NCI-H1930 (cell line): ENCODE results near the gene CD40.
"Not testable (repeated sequence)": the region's sequence is repeated elsewhere in the genome, so short reads cannot be mapped to it uniquely, and the experiment has no call there.

Experiments
- DNase-seq, 2 experiments: peaks; one replicate each; lab custom pipeline; 2025; lab: John Stamatoyannopoulos, UW

Gene CD40

DNA sequence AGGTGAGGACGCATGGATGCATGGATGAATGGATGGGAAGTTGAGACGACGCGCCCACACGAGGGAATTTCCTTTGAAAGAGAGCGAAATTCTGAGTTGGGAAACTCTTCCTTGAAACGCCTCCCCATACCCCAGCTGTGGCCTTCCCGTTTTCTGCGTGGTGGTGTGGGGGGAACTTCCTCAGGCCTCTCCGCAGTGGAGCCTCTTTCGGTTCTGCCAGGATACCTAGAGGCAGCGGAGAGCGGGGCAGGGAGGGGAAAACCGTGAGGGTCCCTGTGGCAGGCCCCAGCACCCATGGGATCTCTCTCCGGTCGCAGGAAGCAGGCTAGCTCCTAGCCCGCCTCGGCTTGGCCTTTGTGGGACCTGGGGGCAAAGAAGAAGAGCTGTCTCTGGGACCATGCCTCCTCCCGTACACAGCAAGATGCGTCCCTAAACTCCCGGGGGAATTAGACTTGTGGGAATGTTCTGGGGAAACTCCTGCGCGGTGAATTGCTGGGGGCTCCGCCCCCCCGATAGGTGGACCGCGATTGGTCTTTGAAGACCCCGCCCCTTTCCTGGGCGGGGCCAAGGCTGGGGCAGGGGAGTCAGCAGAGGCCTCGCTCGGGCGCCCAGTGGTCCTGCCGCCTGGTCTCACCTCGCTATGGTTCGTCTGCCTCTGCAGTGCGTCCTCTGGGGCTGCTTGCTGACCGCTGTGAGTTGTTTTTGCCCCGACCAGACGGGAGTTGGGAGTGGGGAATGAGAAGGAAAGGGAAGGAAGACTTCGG is at the start of gene CD40:
Gene CD40, plus strand, starts transcription at position 611 of the 764 bp plus-strand sequence. Its CDS starts 30 bp downstream, at position 641.
- DNase-seq = no peak

DNA sequence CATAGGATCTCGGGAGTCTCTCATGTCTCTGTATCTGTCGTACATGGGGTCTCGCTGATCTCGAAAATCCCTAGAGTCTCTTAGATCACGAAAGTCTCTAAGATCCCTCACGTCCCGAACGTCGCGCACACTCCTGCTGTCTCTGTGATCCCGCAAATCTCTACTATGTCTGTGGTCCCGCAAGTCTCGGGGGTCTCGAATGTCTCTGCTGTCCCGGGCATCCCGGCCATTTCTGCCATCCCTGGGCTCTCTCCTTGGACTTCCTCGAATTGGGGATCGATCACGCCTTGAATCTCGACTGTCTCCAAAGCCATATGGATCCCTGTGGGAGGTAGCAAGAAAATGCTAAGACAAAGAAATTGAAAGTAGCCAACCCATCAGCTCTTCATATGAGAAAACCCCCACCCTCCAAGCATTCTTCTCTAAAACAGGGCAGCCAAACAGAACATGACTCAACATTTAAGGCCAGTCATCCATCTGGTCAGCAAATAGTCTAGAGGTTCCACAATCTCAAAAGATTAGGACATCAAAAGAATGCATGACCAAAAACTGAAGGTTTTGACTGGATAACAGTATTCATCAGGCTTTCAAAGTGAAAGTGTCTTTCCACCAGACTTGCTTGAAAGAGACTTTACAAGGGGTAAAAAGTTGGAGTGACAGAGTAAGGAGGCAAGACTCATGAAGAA is 47.8 kb upstream of the CD40 start:
- no peak for DNase-seq

DNA sequence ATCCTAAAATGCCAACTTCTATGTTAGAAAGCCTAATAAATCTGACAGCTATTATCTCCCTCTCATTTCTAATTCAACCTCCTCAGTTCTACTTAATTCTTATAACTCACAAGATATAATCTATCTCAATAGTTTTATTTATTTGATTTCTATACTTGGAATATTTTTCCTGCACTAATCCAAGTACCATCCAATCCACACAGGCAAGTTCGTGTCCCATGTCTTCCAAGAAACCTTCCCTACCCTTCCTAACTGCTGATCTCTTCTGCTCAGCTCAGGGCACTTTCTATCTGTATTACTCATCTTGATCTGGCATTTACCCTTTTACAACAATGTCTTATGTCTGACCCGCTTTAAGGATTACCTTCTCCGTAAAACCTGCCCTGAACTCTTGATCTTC is 46.5 kb upstream of the CD40 start:
- no peak for DNase-seq

DNA sequence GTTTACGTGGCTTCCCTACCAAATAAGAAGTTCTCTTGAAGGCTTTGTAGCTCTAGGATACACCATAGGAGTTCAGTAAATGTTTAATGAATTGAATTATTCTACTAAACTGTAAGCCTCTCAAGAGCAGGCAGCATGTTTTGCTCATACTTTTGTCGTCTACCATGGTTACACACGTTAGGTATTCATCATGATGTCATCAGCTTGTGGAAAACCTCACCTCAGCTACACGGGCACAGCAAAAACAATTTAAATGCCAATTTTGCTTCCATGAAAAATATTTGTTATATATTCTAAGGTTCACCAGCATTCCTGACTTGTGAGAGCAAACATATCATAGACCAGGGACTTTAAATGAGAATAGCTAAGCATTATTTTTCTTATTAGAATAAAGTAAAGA is 45.1 kb upstream of the CD40 start:
- no peak for DNase-seq

DNA sequence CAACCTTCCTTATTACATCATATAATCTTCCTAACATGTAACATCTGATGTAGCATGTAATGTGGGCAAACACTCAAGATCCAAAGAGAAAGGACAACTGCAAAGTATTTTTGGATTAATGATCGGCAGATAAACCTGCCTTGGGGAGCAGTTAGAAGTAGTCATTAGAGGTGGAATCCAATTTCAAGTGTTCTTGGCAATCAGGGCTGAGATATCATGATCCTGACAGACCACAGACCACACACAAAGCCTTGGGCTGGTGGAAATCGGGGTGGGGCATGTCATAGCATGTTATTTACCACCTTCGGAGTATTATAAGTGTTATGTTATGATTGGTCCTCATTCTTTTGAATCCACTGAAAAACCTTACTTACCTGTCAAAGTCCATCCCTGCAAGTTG is 44.7 kb upstream of the CD40 start:
- no peak for DNase-seq

DNA sequence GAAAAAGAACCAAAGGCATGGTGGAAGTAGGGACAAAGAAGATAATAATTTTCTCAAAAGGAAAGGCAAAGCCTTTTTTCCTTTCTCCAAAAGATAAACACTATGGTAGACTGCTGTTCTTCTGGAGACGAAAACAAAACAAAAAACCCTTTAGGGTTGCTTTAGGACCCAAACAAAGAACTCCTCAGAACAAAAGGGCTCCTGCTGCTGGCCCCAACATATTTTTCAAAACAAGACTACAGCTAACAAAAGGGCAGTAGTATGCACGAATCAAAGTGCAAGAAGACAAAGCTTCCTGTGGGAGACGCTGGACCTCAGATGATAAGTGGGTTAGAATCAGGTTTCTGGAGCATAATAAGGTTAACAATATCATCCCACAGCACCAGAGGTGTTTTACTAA is 44.1 kb upstream of the CD40 start:
- peak in 1 of 2 experiments; percentile 74 for DNase-seq

DNA sequence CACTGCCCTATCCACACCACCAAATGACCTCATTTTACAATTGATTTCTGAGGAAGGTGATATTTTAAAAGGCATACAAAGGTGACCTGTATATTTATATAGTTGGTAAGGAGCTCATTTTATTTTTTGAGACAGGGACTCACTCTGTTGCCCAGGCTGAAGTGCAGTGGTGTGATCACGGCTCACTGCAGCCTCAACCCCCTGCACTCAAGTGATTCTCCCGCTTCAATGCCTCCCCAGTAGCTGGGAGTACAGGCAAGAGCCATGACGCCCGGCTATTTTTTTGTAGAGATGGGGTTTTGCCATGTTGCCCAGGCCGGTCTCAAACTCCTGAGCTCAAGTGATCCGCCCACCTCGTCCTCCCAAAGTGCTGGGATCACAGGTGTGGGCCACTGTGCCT is 41.3 kb upstream of the CD40 start:
- DNase-seq = no peak

DNA sequence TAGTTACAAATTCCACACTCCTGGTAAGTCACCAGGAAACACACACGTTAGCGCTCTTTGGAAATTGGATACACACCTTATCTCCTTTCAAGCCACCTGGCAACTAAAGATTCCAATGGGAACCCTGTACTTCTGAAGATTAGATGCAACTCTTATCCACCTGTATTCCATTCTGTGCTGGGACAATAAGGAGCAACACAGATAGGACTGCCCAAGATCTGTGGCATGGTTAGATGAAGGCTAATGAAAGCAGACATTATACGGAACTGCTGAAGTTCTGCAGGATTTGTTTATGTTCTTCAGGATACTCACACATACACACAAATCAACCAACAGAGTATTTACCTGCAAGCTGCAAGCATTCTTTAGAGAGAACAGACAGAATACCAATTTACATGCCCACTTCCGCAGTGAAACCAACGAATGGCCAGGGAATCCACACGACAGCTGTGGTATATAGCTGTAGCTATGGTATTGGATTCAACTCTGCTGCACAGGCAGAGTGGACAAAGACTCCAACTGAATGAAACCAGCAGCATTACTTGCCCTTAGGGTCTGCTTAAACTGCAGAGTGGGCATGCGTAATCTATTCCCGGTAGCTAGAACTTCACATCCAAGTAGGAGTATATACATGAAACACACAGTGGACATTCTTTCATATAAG is 40.3 kb upstream of the CD40 start:
- no peak for DNase-seq

DNA sequence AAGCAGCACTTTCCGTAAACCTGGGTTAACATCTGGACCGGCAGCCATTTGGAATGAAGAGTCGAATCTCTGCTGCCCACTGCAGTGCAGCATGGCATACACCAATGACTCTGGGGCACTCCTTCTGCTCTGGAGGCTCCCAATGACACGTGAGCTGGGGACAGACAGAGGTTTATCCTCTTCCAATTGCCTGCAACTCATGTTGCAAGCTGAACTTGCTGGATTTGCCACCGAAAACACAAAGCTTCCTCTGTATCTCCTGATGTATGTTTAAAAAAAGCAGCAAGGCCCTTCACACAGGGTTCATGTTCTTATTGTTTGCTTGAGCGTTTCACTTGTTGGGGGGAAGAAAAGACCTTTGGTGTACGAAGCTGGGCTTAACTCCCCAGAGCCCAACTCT is 39.2 kb upstream of the CD40 start:
- no peak for DNase-seq

DNA sequence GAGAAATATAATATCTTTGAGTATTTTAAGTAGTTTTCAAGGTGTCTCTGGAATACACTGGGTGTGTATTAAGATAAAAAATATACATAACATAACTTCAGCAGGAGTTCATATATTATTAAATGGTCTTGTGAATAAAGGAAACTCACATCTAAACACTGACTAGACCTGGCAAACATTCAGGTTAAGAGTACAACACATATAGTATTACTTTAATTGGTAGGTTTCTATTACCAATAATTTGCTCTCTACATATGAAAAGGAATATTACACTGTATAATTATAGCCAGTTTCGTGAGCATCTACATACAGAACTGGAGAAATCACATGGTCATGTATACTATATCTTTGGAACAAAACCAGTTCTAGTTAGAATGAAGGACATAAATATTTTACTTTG is 37.0 kb upstream of the CD40 start:
- no peak for DNase-seq

DNA sequence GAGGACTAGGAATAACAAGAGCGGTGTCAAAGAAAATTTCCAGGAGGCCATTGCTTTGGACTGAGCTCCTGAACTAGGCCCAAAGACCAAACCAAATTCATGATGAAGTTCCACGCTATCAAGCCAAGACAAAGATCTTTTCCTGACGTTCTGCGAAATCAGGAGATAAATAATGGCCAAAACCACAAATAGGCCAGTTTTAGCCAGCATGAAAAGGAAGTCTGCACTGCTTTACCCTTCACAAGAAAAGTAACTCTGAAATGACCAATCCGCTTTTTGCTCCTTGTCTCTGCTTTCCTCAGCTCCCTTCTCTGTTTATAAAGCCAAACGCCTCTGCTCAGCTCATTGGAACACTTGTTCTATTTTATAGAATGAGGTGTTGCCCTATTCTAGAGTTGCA is 35.0 kb upstream of the CD40 start:
- no peak for DNase-seq

DNA sequence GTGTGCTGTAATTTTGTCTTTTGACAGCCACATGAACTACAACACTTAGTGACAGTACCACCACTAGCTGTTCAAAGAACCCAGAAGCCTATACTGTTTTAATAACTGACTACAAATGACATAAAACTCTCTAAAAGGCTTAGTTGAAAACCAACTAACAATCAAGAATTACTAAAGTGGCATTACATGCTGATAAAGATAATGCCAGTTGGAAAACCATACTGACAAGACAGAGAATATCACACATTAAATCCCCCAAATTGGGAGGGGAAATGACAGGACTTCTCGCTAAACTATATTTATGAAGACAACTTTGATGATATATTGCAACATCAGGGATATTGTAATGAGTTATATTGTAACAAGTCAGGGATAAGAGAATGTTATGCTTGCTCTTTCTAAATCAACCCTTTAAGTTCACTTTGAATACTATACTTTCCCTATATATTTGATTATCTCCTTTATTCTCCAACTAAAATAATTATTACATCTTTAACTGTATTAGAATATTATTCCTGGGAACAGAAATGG is 34.5 kb upstream of the CD40 start:
- no peak for DNase-seq

DNA sequence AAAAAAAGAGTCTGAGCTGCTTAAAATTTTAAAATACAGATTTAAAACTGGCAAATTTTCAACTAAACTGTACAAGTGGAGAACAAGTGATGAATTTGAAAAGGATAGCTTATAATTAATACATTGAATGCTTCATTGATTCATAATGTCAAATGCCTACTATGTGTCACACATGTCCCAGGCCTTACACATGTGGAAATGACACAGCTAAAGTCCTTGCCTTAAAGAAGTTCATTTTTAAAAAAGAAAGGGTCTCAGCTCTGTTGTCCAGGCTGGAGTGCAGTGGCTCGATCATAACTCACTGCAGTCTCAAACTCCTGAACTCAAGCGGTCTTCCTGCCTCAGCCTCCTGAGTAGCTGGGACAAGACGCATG is 33.3 kb upstream of the CD40 start:
- DNase-seq = no peak

DNA sequence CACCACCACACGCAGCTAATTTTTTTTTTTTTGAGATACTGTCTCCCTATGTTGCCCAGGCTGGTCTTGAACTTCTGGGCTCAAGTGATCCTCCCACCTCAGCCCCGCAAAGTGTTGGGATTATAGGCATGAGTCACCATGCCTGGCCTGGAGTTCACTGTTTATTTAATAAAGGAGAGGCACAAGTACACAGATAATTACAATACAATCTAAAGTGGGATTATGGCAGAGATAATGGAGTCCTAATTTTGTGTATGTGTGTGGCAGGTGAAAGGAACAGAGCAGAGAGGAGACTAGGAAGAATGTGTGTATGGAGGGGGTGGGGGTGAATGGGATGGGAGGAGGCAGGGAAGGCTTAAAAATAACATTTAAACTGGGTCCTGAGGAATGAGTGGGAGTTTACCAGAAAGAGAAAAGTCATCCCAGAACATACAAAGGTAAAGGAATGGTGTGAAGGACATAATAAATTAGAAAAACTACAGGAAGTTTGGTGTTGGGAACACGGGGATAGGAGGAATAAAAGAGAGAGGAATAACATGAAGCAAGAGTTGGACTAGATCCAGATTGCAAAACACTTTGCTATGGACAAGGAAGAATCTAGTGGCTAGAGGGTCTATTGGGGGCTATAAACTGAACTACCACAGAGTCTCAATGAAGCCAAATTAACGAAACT is 32.8 kb upstream of the CD40 start:
- DNase-seq = peak; percentile 87 to 88

DNA sequence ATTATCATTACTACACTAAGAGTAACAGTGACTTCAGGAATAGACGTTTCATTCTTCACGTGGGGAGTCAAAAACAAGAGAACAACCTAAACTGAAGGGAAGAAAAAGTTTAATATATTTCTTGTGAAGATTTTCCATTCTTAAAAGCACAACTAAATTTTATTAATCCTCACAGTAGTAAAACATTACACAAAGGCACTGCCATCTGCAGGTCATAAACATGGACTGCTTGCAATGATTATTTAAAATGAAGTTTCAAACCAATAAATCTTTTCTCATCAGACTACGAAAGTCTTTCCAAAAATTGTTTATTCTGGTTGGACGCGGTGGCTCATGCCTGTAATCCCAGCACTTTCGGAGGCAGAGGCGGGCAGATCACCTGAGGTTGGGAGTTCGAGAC is 31.0 kb upstream of the CD40 start:
- peak in 1 of 2 experiments; percentile 24 for DNase-seq

DNA sequence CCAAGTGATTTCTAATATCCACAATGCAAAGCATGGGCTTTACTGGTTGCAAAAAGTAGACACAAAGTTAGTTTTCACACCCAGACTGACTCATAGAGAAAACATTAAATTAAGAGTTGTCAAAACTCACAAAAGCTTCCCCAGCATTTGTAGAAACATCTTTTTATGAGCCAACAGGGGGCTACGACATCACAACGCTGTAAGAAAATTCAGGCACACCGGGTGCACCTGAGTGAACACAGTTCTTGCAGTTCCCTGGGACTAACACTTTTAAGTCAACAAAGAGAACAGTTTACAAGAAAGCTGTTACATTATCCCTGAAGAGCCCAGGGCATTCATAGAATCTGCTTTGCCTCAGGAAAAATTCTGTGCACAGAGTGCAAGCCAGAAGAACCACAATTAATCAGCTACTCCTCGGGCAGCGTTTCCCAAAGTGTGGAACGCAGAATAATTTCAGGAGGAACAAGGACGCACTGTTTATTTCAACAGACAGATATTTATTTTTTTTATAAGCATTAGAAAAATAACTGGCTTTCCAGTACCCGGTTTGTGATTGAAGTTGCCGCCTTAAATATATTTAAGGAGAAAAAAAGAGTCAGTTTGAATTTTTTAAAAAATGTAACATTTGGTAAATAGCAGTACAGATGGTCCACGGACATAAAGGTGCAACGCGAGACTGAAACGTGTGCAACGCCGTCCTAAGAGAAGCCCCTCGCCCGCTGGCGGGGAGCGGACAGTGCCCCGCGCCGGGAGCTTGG is 29.5 kb upstream of the CD40 start:
- DNase-seq = no peak

DNA sequence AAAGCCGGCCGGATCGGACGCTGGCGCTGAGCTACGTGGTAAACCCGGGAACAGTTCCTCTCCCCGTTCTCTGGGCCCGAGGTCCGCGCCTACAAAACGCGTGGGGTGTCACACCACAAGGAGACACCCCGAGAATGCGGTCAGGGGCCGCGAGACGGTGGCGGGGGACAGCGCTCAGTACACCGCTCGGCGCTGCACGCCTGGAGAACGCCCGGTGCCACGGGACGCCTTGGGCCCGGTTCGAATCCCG is 29.0 kb upstream of the CD40 start:
- no peak for DNase-seq

DNA sequence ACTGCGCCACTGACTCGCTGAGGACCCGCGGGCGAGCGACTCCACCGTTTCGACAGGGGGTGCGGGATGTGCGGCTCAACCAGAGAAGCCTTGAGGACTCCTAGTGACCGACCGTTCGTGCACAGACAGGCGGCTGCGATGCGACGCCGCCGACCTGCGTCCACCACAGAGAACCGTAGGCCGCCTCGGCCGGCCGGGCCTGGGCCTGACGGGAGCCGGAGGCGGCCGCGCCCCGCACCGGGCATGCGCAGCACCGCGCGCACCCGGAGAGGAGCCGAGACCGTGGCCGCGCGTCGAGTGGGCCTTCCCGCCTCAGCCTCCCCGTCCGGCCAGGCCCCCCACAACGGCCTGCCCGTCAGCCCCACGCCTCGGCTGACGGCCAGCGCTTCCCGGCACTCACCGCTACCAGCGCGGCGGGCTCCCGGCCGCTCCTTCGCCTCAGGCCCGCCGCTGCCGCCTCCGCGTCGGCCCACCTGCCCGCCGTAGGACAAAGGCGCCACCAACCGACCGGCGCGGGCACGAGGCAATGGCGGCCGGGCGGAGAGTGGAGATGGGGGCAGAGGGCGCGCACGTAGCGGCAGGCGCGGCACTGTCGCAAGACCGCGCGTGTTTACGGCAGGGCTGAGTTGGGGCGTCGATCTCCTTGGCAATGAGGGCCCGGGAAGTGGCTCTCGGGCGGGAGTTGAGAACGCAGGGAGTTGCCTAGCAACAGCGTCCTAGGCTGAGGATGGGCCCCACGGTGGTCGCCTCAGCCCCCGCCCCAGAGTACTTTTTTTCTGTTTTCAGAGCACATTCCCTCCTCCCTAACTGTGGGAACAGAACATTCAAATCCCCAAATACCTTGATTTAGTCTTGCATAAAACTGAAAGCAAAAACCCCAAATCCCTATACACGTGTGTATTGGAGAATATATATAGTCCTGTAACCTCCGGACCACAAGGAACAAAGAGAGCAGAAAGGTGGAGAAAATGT is 28.4 kb upstream of the CD40 start, which contains the start of gene NCOA5:
Gene NCOA5, minus strand, starts transcription at position 546 of the 972 bp plus-strand sequence. CDS start 10,538 bp downstream, outside the sequence.
- DNase-seq = peak; percentile 95 to 99

DNA sequence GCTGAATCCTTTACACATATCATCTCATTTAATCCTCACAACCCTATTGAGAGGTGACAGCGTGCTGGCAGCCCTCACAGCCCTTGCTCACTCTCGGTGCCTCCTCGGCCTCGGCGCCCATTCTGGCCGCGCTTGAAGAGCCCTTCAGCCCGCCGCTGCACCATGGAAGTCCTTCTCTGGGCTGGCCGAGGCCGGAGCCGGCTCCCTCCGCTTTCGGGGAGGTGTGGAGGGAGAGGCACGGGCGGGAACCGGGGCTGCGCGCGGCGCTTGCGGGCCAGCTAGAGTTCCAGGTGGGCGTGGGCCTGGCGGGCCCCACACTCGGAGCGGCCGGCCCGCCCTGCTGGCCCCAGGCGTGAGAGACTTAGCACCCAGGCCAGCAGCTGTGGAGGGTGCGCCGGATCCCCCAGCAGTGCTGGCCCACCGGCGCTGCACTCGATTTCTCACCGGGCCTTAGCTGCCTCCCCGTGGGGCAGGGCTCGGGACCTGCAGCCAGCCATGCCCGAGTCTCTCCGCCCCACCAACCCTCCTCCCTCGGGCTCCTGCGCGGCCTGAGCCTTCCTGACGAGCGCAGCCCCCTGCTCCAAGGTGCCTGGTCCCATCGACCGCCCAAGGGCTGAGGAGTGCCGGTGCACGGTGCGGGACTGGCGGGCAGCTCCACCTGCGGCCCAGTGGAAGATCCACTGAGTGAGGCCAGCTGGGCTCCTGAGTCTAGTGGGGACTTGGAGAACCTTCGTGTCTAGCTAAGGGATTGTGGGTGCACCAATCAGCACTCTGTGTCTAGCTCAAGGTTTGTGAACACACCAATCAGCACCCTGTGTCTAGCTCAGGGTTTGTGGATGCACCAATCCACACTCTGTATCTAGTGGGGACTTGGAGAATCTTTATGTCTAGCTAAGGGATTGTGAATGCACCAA is 26.2 kb upstream of the CD40 start:
- DNase-seq = not testable (repeated sequence)
